ENCODE measurements around the gene EVX2. TPM values are rescaled to one million over a fixed set of nuclear protein-coding genes. Genes with fewer than 3 reads are reported as not detected.
A peak's percentile ranks its signal among the peaks of the same experiment; 100 is the strongest.

The EVX2 gene
- total RNA-seq, 4 donors from 2014 or later = not detected

DNA sequence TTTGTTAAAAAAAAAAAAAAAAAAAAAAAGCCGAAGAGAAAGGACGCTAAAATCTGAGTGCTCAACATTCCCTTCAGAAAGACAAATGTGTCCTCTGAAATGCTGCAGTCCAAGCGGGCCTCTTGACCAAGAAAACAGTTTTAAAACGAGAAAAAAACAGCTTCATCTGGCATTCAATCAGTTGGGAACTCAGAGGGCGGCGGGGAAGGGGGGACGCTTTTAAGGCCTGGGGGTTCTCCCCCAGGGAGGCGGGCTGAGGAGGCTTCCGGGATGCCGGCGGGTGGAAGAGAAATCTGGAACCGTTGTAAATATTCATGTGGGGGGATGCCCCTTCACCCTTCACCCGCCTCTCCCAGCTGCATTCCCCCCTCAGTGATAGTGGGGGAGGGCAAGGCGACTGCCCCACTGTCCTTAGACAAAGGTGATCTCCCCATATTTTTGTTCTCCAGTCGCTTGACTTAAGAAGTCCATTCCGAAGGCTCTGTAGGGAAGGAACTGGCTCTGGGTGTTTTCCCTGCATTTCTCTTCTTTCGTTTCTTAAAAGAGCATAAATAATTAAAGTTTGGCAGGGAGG, 20.1 kb upstream of the EVX2 start:
- TF ChIP-seq POLR2A (IDR thresholded peaks at IDR 0.05) = no peak
- TF ChIP-seq, protein P1, sequence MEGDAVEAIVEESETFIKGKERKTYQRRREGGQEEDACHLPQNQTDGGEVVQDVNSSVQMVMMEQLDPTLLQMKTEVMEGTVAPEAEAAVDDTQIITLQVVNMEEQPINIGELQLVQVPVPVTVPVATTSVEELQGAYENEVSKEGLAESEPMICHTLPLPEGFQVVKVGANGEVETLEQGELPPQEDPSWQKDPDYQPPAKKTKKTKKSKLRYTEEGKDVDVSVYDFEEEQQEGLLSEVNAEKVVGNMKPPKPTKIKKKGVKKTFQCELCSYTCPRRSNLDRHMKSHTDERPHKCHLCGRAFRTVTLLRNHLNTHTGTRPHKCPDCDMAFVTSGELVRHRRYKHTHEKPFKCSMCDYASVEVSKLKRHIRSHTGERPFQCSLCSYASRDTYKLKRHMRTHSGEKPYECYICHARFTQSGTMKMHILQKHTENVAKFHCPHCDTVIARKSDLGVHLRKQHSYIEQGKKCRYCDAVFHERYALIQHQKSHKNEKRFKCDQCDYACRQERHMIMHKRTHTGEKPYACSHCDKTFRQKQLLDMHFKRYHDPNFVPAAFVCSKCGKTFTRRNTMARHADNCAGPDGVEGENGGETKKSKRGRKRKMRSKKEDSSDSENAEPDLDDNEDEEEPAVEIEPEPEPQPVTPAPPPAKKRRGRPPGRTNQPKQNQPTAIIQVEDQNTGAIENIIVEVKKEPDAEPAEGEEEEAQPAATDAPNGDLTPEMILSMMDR (IDR thresholded peaks at IDR 0.05) = no peak
- no peaks in the 10 kb centered on the region for H3K36me3 ChIP-seq
- peaks cover 0 to 34% (median 1%) of the 10 kb centered on the region in 4 donors for H3K4me1 ChIP-seq
- no peak overlapping the region for H3K4me3 ChIP-seq
- H3K27ac ChIP-seq = no peak overlapping the region
- DNase-seq = peak in 1 of 3 donors; percentile 37
- H3K27me3 ChIP-seq = peaks cover 0 to 88% of the 10 kb centered on the region in 2 donors
- peaks cover 0 to 5% (median 0%) of the 10 kb centered on the region in 4 donors for H3K9me3 ChIP-seq

DNA sequence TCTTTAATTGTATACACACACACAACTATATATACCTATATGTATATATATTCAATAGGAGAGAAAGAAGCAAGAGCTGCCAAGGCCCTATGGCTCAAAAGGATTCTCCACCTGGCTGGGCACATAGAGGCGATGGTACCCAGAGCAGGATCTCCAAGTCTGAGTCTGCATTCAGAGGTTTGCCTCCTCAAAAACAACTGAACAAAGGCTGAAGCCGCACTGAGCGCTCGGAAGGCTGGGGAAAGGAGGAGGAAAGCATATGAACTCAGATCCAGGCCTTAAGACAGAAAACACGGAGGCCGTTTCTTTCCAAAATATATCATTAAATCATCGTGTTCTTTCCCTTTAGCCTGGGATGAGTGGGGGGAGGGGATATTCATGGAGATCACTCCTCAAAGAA, 19.4 kb upstream of the EVX2 start:
- DNase-seq = no peak
- H3K27me3 ChIP-seq = peaks cover 0 to 88% of the 10 kb centered on the region in 2 donors
- no peak overlapping the region for H3K4me3 ChIP-seq
- TF ChIP-seq, protein P1 (IDR thresholded peaks at IDR 0.05) = no peak
- TF ChIP-seq POLR2A (IDR thresholded peaks at IDR 0.05) = no peak
- peaks cover 0 to 28% (median 1%) of the 10 kb centered on the region in 4 donors for H3K4me1 ChIP-seq
- H3K9me3 ChIP-seq = peaks cover 0 to 5% (median 0%) of the 10 kb centered on the region in 4 donors
- H3K36me3 ChIP-seq = no peaks in the 10 kb centered on the region
- no peak overlapping the region for H3K27ac ChIP-seq

DNA sequence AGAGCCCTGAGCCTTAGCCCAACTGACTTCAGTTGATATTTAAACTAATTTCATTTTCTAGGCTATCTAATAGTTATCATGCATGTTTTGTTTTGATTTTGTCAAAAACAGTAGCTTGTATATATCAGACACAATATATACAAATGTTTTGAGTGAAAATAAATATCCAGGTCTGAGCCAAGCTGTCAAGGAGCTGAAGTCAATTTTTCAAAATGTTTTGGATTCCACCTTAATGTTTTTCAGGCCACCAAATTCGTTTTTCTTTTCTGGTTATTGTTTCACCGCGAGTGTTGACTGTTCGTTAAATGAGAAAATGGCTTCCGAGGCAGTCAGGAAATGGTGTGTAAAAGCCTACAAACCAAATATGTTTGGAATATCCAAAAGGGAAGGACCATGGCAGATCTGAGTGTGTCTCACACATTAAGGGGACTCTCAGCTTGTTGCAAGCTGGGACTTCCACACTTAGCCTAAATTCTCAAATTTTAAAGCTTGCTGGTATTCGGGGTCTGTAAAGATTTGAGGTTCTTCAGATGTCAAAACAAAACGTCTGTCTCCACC, 18.6 kb upstream of the EVX2 start:
- Histone ChIP-seq H3K27me3 (peaks cover 0 to 90% of the 10 kb centered on the region in 2 donors), H3K4me3 (no peak overlapping the region), H3K27ac (no peak overlapping the region), H3K9me3 (peaks cover 0 to 5% (median 0%) of the 10 kb centered on the region in 4 donors), H3K4me1 (peaks cover 0 to 29% (median 0%) of the 10 kb centered on the region in 4 donors), H3K36me3 (no peaks in the 10 kb centered on the region)
- no peak for DNase-seq
- TF ChIP-seq, protein P1 (IDR thresholded peaks at IDR 0.05) = no peak
- no peak for TF ChIP-seq POLR2A (IDR thresholded peaks at IDR 0.05)

DNA sequence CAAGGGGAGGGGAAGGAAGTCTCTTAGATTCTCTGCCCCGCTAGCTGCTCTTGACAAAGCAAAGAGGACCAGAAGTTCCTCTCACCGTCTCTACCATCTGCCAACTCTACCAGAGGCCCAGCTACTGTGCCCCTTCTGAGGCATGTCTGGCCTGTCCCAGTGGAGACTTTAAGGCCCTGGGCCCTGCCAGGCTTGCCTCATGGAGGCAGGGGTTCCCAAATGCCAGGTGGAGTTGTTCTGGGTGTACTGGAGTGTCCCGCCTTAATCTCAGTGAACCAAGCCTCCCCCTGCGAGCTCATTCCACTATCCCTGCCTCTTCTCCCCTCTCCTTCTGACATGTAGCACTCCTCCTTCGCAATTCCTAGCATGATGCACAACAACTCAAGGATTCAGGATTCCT, 18.1 kb upstream of the EVX2 start:
- Histone ChIP-seq H3K27ac (no peak overlapping the region), H3K36me3 (no peaks in the 10 kb centered on the region), H3K9me3 (peaks cover 0 to 4% (median 0%) of the 10 kb centered on the region in 4 donors), H3K27me3 (peaks cover 0 to 92% of the 10 kb centered on the region in 2 donors), H3K4me3 (no peak overlapping the region), H3K4me1 (peaks cover 0 to 29% (median 0%) of the 10 kb centered on the region in 4 donors)
- no peak for DNase-seq
- TF ChIP-seq, protein P1 (IDR thresholded peaks at IDR 0.05) = no peak
- no peak for TF ChIP-seq POLR2A (IDR thresholded peaks at IDR 0.05)

DNA sequence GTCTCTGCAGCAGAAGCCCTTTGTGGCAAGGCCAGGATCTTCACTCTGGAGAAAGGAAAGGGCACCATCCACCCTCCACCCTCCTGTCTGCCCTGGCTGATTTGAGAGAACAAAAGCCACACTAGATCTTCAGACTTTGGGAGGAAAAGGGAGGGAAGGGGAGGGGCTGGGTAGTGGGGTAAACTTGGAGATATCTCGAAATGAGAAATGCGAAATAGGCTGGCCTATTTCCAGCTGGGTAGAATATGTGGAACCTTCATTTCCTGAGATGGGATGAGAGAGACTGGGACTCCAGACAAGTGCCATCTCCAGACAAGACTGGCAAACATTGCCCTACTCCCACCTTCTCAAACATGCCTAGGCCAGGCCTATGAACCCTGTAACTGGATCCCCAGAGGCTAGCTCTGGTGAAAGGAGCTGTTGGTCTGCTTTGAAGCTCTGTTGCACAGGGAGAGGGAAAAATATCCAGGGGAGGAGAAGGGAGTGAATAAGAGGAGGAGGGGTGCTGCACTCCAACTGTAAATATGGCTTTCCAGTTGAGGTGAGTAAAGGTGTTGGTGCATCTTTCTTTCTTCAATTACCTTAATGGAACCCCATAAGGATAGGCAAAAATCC, 17.6 kb upstream of the EVX2 start:
- Histone ChIP-seq H3K9me3 (no peaks in the 10 kb centered on the region), H3K27ac (no peak overlapping the region), H3K36me3 (no peaks in the 10 kb centered on the region), H3K4me3 (no peak overlapping the region), H3K4me1 (peaks cover 0 to 30% (median 0%) of the 10 kb centered on the region in 4 donors), H3K27me3 (peaks cover 0 to 92% of the 10 kb centered on the region in 2 donors)
- no peak for DNase-seq
- TF ChIP-seq, protein P1 (IDR thresholded peaks at IDR 0.05) = no peak
- TF ChIP-seq POLR2A (IDR thresholded peaks at IDR 0.05) = no peak

All from Peyer's patch (tissue), 4 donors.